ENCODE results near the gene ZNF483.

DNA sequence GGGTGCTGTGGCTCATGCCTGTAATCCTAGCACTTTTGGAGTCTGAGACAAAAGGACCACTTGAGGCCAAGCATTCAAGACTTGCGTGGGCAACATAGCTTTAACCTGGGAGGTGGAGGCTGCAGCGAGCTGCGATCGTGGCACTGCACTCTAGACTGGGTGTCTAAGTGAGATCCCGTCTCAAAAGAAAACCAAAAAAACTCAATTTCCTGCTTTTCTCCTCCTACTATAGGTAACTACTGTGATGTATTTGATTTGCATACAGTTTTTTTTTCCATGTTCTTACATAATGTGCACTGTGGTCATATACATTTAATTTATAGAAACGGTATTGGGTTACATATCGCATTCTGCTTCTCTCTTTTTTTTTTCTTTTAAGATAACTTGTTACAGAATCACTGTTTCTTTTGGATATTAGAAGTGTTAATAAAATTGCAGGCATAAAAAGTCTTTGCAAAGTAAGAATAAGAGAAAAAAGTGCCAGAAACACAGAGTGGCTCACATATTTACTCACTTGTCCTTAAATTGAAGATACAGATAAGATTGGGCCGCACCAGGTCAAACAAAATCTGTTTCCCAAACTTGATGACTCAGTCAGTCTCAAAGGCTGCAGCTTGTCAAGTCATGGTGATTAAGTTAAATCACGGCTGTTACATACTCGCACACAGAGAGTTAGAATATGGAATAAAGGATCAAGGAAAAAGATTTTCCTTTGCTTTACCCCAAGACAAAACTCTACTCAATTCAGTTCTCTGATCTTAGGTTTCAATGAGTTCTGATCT lies 76.4 kb downstream of the ZNF483 start:
- TF ChIP-seq, protein P1, sequence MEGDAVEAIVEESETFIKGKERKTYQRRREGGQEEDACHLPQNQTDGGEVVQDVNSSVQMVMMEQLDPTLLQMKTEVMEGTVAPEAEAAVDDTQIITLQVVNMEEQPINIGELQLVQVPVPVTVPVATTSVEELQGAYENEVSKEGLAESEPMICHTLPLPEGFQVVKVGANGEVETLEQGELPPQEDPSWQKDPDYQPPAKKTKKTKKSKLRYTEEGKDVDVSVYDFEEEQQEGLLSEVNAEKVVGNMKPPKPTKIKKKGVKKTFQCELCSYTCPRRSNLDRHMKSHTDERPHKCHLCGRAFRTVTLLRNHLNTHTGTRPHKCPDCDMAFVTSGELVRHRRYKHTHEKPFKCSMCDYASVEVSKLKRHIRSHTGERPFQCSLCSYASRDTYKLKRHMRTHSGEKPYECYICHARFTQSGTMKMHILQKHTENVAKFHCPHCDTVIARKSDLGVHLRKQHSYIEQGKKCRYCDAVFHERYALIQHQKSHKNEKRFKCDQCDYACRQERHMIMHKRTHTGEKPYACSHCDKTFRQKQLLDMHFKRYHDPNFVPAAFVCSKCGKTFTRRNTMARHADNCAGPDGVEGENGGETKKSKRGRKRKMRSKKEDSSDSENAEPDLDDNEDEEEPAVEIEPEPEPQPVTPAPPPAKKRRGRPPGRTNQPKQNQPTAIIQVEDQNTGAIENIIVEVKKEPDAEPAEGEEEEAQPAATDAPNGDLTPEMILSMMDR (IDR thresholded peaks at IDR 0.05): no peak
- TF ChIP-seq POLR2A (IDR thresholded peaks at IDR 0.05): no peak

Data from testis (tissue), 2 donors.